Spleen (tissue), 11 donors: ENCODE measurements around the gene PVALEF. TPM values are rescaled to one million over a fixed set of nuclear protein-coding genes. Genes with fewer than 3 reads are reported as not detected.
A peak's percentile ranks its signal among the peaks of the same experiment; 100 is the strongest.

Experiments
- DNase-seq: peaks from one replicate; pipeline ENCODE4 v3.0.0-alpha.2; 2020
- H3K27ac ChIP-seq, 8 donors: fragments of 200-600 bp; sonication (generic) in 7 of 8; 1 replicate in 4 of 8; 2 replicates in 4 of 8; pipeline versions ENCODE4 v1.5.0 to v1.8.0; 2016 to 2021; ENCODE audit warnings: inconsistent platforms in 4 of 8, mild to moderate bottlenecking in 4 of 8, moderate library complexity in 1 of 8
- H3K27me3 ChIP-seq, 7 donors: fragments of 200-600 bp; sonication (generic) in 6 of 7; replicated peaks in 1 of 7; 1 replicate in 4 of 7; 2 replicates in 3 of 7; pipeline versions ENCODE4 v1.5.0 to v1.8.0; 2016 to 2021; ENCODE audit warnings: inconsistent platforms in 3 of 7, mild to moderate bottlenecking in 1 of 7
- H3K36me3 ChIP-seq, 6 donors: fragments of 200-600 bp; sonication (generic) in 5 of 6; 1 replicate in 4 of 6; 2 replicates in 2 of 6; pipeline versions ENCODE4 v1.5.0 to v1.8.0; 2016 to 2021; ENCODE audit warnings: inconsistent platforms in 2 of 6
- H3K4me1 ChIP-seq, 6 donors: fragments of 200-600 bp; sonication (generic) in 5 of 6; 1 replicate in 3 of 6; 2 replicates in 3 of 6; pipeline versions ENCODE4 v1.5.0 to v1.8.0; 2016 to 2021; ENCODE audit warnings: inconsistent platforms in 3 of 6
- H3K4me3 ChIP-seq, 8 donors: fragments of 200-600 bp; sonication (generic) in 7 of 8; 1 replicate in 4 of 8; 2 replicates in 4 of 8; pipeline versions ENCODE4 v1.5.0 to v1.8.0; 2016 to 2021; ENCODE audit warnings: inconsistent platforms in 4 of 8, mild to moderate bottlenecking in 4 of 8, moderate library complexity in 2 of 8
- H3K9me3 ChIP-seq, 8 donors: fragments of 200-600 bp; sonication (generic) in 7 of 8; 1 replicate in 4 of 8; 2 replicates in 4 of 8; pipeline versions ENCODE4 v1.5.0 to v1.8.0; 2016 to 2021; ENCODE audit warnings: inconsistent platforms in 4 of 8
- CTCF ChIP-seq, 11 experiments: fragments of 200-600 bp in 7 of 11; fragments of 450-650 bp in 4 of 11; sonication (generic) in 4 of 11; IDR thresholded peaks in 8 of 11; conservative IDR thresholded peaks in 3 of 11; 1 replicate in 7 of 11; 2 replicates in 4 of 11; pipeline versions ENCODE4 v1.4.0 to v1.8.0; 2016 to 2021; ENCODE audit warnings: antibody characterized with exemption in 11 of 11, inconsistent platforms in 4 of 11, mild to moderate bottlenecking in 1 of 11
- POLR2A ChIP-seq, 3 donors: fragments of 450-650 bp; IDR thresholded peaks; one replicate each; pipeline ENCODE4 v1.5.1; 2017; ENCODE audit warnings: antibody characterized with exemption in 3 of 3, mild to moderate bottlenecking in 1 of 3
- POLR2AphosphoS5 ChIP-seq, 3 donors: sonication (generic); formaldehyde crosslinking; IDR thresholded peaks; one replicate each; pipeline ENCODE4 v1.5.1; 2017; ENCODE audit warnings: antibody characterized with exemption in 3 of 3
- WGBS, 5 donors: extraction: QIAGEN DNeasy Blood & Tissue Kit in 3 of 5; methylation state at CpG; one replicate each; pipeline versions ENCODE4 v1.1.5 to v1.1.7; 2013 to 2018; 5-methylcytosine and 5-hydroxymethylcytosine counted together
- intact Hi-C: fragments of 100-400 bp; cut with DNase I; formaldehyde crosslinking; loops from one replicate; pipeline ENCODE4 v1.15.0; 2023; ENCODE audit warnings: low total_unique reads
- polyA plus RNA-seq, 3 donors: library from polyadenylated mRNA; stranded (reverse); fragments of 200-250 nt; gene quantifications; one replicate each; pipeline ENCODE4 v1.2.1, GENCODE V29; 2013
- total RNA-seq, 7 donors: library from RNA; depleted of rRNA in 3 of 7; stranded (reverse); fragments of >200 nt in 3 of 7; fragmentation: NEBNext Ultra II Directional in 4 of 7; extraction: Animal tissue kit (Norgen Biotek cat#: 25700) in 4 of 7; gene quantifications; one replicate each; pipeline versions ENCODE4 v1.1.0 to v1.2.1, GENCODE V29; 2016 to 2021
- donor health status: healthy with polysubstance abuse.
- donor health status: DM: no; HTN: no; CAD: no; lungs with moderate emphysema.
- donor health status: DM: no; HTN: no; CAD: no.
- donor health status: Bipolar disorder and iron deficiency.
- donor health status: healthy.
- donor health status: DM: no; HTN: no; CAD: no.
- donor health status: DM: yes; HTN: yes; CAD: no.

The PVALEF gene
- total and polyA plus RNA-seq, 10 donors, result not detected

DNA sequence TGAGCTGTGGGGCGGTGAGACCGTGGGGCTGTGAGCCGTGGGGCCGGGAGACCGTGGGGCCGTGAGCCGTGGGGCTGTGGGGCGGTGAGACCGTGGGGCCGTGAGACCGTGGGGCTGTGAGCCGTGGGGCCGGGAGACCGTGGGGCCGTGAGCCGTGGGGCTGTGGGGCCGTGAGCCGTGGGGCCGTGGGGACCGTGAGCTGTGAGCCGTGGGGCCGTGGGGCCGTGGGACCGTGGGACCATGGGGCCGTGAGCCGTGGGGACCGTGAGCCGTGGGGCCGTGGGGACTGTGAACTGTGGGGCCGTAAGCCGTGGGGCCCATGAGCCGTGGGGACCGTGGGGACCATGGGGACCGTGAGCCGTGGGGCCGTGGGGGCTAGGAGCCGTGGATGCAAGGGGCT lies 24.6 kb upstream of the PVALEF start:
- TF ChIP-seq POLR2A (IDR thresholded peaks at IDR 0.05), result no peak
- no peak for TF ChIP-seq CTCF (IDR thresholded peaks at IDR 0.05 in 8 of 11, conservative IDR thresholded peaks at IDR 0.05 in 3 of 11)
- no peak for TF ChIP-seq POLR2AphosphoS5 (IDR thresholded peaks at IDR 0.05)
- H3K9me3 ChIP-seq, result no peaks in the 10 kb centered on the region
- H3K4me1 ChIP-seq, result peaks cover 5 to 36% (median 15%) of the 10 kb centered on the region in 6 donors
- WGBS, 5 donors, result 92 to 97% (median 94%) methylated on average over 27 to 37 of the region's 37 CpGs
- no peak overlapping the region for H3K4me3 ChIP-seq
- no peaks in the 10 kb centered on the region for H3K36me3 ChIP-seq
- intact Hi-C loops, result loop anchor here (5.0 to 10.0 kb wide), 2 partner anchors 54 to 102 kb away; no protein-coding TSS in a partner anchor
- H3K27me3 ChIP-seq, result peaks cover 0 to 7% (median 0%) of the 10 kb centered on the region in 7 donors
- H3K27ac ChIP-seq, result no peak overlapping the region
- no peak for DNase-seq

GRCh38 chr17:81142301-81143199 lies 22.8 kb upstream of the PVALEF start:
- Histone ChIP-seq H3K4me3 (no peak overlapping the region), H3K27ac (peak overlapping the region in 1 of 8 donors; percentile 28), H3K27me3 (peaks cover 0 to 7% (median 0%) of the 10 kb centered on the region in 7 donors), H3K4me1 (peaks cover 5 to 34% (median 12%) of the 10 kb centered on the region in 6 donors), H3K36me3 (no peaks in the 10 kb centered on the region), H3K9me3 (no peaks in the 10 kb centered on the region)
- TF ChIP-seq POLR2AphosphoS5 (IDR thresholded peaks at IDR 0.05), result peak; percentile 57 to 65 (median 65)
- TF ChIP-seq POLR2A (IDR thresholded peaks at IDR 0.05), result no peak
- peak; percentile 45 to 82 (median 74) for TF ChIP-seq CTCF (IDR thresholded peaks at IDR 0.05 in 8 of 11, conservative IDR thresholded peaks at IDR 0.05 in 3 of 11)
- DNase-seq, result peak; percentile 91
- intact Hi-C loops, result loop anchor here (5.0 to 10.0 kb wide), 2 partner anchors 52 to 100 kb away; no protein-coding TSS in a partner anchor
- WGBS, 5 donors, result 30 to 50% (median 41%) methylated on average over 12 to 25 of the region's 25 CpGs

DNA sequence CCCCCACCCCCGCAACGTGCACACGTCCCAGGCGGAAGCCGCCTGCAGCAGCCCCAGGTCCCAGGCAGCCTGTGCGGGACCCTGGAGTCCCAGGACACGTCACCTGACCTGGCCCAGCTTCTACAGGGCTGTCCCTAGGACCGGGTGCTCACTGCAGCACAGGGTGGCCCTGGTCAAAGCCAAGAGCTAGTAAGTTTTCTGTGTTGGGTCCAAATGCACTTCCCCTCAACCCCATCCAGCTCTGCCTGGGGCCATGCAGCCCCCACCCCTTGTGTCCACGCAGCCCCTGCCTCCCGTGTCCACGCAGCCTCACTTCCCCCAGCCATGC lies 22.1 kb upstream of the PVALEF start:
- H3K4me1 ChIP-seq, result peaks cover 5 to 34% (median 12%) of the 10 kb centered on the region in 6 donors
- peak overlapping the region in 1 of 8 donors; percentile 28 for H3K27ac ChIP-seq
- TF ChIP-seq POLR2AphosphoS5 (IDR thresholded peaks at IDR 0.05) (no peak), POLR2A (IDR thresholded peaks at IDR 0.05) (no peak), CTCF (IDR thresholded peaks at IDR 0.05 in 8 of 11, conservative IDR thresholded peaks at IDR 0.05 in 3 of 11) (no peak)
- H3K9me3 ChIP-seq, result no peaks in the 10 kb centered on the region
- 69 to 94% (median 84%) methylated on average over 2 to 11 of the region's 11 CpGs for WGBS, 5 donors
- intact Hi-C loops, result loop anchor here (5.0 to 10.0 kb wide), 2 partner anchors 52 to 99 kb away; no protein-coding TSS in a partner anchor
- DNase-seq, result no peak
- no peaks in the 10 kb centered on the region for H3K36me3 ChIP-seq
- H3K4me3 ChIP-seq, result no peak overlapping the region
- peaks cover 0 to 7% (median 0%) of the 10 kb centered on the region in 7 donors for H3K27me3 ChIP-seq
